Measurements from ENCODE around the gene RANBP2. TPM values are rescaled to one million over a fixed set of nuclear protein-coding genes. Genes with fewer than 3 reads are reported as not detected.

The RANBP2 gene
- total and polyA plus RNA-seq, 9 of the 15 experiments (the other 6 are each of a cell fraction or from before 2014, with no cell fraction given): 11.7 to 97.4 (median 48.1) TPM

DNA sequence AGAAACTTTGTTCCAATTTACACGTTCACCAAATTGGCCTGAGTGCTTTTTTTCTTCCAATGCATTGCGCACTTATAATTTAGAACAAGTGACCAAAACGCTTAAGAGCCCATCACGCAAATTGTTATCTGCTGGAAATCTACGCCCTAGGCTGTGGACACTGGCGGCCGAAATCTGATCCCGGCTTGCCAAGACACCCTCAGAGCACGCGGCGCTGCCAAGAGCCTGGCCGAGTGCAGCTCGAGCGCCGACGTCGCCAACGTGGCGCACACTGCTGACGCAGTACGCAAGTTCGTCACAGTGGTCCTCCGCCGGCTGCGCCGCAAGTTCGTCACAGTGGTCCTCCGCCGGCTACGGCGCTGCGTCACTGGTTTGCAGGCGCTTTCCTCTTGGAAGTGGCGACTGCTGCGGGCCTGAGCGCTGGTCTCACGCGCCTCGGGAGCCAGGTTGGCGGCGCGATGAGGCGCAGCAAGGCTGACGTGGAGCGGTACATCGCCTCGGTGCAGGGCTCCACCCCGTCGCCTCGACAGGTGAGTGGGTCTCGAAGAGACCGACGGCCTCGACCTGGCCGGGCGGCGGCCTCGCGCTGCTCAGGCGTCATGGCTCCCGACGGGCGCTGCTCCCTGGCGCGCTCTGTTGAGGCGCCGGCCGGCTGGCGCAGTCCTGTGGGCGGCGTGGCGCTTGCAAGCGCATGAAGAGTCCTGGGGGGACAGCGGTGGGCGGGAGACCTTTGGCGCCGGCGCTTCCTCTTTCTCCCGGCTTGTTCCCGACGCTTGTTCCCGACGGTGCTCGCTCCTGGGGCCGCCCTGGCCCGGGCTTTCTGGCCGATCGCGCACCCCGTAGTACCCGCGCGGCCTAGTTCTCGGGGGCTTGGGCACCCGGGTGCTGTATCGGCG lies at the start of gene RANBP2 (continued):
- TF ChIP-seq, protein P1, sequence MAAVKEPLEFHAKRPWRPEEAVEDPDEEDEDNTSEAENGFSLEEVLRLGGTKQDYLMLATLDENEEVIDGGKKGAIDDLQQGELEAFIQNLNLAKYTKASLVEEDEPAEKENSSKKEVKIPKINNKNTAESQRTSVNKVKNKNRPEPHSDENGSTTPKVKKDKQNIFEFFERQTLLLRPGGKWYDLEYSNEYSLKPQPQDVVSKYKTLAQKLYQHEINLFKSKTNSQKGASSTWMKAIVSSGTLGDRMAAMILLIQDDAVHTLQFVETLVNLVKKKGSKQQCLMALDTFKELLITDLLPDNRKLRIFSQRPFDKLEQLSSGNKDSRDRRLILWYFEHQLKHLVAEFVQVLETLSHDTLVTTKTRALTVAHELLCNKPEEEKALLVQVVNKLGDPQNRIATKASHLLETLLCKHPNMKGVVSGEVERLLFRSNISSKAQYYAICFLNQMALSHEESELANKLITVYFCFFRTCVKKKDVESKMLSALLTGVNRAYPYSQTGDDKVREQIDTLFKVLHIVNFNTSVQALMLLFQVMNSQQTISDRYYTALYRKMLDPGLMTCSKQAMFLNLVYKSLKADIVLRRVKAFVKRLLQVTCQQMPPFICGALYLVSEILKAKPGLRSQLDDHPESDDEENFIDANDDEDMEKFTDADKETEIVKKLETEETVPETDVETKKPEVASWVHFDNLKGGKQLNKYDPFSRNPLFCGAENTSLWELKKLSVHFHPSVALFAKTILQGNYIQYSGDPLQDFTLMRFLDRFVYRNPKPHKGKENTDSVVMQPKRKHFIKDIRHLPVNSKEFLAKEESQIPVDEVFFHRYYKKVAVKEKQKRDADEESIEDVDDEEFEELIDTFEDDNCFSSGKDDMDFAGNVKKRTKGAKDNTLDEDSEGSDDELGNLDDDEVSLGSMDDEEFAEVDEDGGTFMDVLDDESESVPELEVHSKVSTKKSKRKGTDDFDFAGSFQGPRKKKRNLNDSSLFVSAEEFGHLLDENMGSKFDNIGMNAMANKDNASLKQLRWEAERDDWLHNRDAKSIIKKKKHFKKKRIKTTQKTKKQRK (IDR thresholded peaks at IDR 0.05; ENCODE audit: borderline replicate concordance, low read depth, low read length): no peak
- TF ChIP-seq ZNF384 (IDR thresholded peaks at IDR 0.05; ENCODE audit: low read depth, low read length) (no peak), ZNF407 (IDR thresholded peaks at IDR 0.05; ENCODE audit: low read depth) (peak; percentile 83), MECOM (CRISPR knock-in tag; IDR thresholded peaks at IDR 0.05) (peak; percentile 66; the same call in 1 of the 2 replicates), RBM17 (IDR thresholded peaks at IDR 0.05; ENCODE audit: borderline replicate concordance, low read depth, low read length) (no peak), ZNF778 (CRISPR knock-in tag; IDR thresholded peaks at IDR 0.05) (no peak), SAFB (IDR thresholded peaks at IDR 0.05; ENCODE audit: borderline replicate concordance, low read depth, low read length) (no peak)
- TF ChIP-seq, protein P2, sequence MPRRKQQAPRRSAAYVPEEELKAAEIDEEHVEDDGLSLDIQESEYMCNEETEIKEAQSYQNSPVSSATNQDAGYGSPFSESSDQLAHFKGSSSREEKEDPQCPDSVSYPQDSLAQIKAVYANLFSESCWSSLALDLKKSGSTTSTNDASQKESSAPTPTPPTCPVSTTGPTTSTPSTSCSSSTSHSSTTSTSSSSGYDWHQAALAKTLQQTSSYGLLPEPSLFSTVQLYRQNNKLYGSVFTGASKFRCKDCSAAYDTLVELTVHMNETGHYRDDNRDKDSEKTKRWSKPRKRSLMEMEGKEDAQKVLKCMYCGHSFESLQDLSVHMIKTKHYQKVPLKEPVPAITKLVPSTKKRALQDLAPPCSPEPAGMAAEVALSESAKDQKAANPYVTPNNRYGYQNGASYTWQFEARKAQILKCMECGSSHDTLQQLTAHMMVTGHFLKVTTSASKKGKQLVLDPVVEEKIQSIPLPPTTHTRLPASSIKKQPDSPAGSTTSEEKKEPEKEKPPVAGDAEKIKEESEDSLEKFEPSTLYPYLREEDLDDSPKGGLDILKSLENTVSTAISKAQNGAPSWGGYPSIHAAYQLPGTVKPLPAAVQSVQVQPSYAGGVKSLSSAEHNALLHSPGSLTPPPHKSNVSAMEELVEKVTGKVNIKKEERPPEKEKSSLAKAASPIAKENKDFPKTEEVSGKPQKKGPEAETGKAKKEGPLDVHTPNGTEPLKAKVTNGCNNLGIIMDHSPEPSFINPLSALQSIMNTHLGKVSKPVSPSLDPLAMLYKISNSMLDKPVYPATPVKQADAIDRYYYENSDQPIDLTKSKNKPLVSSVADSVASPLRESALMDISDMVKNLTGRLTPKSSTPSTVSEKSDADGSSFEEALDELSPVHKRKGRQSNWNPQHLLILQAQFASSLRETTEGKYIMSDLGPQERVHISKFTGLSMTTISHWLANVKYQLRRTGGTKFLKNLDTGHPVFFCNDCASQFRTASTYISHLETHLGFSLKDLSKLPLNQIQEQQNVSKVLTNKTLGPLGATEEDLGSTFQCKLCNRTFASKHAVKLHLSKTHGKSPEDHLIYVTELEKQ (CRISPR knock-in tag; IDR thresholded peaks at IDR 0.05): no peak
- TF ChIP-seq, protein P3, sequence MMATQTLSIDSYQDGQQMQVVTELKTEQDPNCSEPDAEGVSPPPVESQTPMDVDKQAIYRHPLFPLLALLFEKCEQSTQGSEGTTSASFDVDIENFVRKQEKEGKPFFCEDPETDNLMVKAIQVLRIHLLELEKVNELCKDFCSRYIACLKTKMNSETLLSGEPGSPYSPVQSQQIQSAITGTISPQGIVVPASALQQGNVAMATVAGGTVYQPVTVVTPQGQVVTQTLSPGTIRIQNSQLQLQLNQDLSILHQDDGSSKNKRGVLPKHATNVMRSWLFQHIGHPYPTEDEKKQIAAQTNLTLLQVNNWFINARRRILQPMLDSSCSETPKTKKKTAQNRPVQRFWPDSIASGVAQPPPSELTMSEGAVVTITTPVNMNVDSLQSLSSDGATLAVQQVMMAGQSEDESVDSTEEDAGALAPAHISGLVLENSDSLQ (IDR thresholded peaks at IDR 0.05): peak; percentile 64
